Stimulated activated CD8-positive, alpha-beta memory T cell treated with anti-CD3 and anti-CD28 coated beads, Interleukin-7, amount 100 ng/mL, for 48 hours (primary cell): ENCODE measurements around the gene MCTP1.

Experiments
- DNase-seq, 2 donors: peaks; one replicate each; pipeline ENCODE4 v3.0.0-alpha.2; 2020; ENCODE audit warnings: low read depth in 1 of 2; ENCODE audit errors: extremely low read depth in 1 of 2

Gene MCTP1

DNA sequence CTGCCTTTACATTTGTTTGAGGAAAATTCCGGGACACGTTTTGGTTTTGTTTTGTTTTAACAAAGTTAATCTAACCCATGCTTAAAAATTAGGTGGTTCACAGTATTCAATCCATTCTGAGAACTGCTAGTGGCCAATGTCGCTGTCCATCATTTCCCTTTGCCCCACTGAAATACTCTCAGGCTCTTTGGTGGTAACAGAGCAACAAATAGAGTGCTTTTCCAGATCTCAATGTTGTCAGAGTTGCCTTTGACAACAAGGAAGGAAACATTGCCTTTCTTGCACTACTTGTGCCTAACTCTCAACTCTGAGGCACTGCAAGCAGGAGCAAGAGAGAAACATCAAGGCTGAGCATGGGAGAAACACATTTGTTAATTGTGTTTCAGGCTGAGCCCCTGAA lies 154.0 kb downstream of the MCTP1 start:
- no peak for DNase-seq

DNA sequence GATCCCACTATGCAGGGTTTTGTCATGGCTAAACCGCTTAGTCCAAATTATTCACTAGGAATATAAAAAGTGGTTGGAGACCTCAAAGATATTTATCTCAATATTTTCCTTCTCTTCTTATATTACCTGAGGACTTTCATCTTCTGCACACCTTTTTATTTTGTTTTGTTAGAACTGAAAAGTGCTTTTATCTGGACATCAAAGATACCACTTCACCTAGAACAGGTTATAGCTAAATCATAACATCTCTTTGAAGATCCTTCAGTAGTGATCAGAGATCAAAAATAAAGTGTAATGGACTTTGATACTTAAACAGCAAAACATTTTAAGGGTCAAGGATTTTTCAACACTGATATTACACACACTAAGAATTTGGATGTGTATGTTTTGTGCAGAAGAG lies 160.2 kb downstream of the MCTP1 start:
- DNase-seq: no peak

DNA sequence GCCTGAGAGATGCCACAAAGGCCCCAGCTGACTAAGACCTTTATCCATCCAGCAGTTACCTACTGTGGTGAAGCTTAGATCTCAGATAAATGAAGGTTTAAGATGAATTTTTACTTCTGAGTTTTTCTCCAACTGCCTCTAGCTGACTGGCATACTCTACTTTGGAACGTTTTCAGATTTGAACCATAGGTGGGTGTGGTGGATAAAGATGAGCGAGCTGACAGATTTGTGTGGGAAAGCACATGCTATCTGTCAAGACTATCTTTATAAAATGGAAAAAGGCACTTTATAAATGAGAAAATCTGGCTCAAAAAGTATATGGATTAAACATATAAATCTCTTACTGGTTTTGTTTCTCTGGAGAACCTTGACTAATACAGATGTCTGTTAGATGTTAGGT lies 160.8 kb downstream of the MCTP1 start:
- no peak for DNase-seq

DNA sequence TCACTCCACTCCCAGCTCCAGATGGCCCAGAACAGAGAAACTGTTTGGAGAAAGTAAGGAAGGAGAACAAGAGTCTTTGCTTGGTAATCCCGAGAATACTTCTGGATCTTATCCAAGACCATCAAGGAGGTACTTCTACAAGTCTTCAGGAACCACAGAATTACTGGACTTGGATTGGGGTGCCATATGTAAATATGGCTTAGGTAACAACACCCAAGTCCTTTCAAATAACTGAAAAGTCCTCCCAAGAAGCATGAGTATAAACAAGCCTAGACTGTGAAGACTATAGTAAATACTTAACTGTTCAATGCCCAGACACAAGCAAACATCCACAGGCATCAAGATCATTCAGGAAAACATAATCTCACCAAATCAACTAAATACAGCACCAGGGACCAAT lies 170.0 kb downstream of the MCTP1 start:
- no peak for DNase-seq

DNA sequence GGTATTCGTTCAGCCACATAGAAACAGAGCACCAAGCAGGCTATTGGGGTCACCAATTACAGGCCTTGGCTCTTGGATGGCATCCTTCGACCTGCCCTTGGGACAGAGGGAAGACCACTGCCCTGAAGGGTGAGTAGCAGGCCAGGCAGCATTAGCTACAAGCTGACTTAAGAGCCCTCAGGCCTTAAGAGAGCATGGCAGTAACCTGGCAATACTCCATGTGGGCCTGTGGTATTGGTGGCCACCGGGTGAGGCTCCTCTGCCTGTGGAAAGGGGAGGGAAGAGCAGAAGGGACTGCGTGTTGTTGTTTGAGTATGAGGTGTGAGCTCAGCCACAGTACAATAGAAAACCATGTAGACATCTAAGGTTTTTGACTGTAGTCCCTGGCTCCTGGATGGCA lies 170.6 kb downstream of the MCTP1 start:
- DNase-seq: no peak

DNA sequence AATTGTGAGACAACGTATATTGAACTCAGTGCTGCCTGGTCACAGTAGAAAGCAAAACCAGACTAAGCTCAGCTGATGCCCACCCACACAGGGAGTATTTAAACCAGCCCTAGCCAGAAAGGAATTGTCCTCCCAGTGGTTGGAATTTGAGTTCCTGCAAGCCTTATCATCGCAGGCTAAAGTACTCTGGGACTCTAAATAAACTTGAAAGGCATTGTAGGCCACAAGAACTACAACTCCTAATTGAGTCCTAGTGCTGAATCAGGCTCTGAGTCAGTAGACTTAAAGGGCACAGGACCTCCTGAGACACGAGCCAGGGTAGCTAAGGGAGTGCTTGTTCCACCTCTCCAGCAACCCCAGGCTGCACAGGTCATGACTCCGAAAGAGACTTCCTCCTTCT lies 171.4 kb downstream of the MCTP1 start:
- no peak for DNase-seq

DNA sequence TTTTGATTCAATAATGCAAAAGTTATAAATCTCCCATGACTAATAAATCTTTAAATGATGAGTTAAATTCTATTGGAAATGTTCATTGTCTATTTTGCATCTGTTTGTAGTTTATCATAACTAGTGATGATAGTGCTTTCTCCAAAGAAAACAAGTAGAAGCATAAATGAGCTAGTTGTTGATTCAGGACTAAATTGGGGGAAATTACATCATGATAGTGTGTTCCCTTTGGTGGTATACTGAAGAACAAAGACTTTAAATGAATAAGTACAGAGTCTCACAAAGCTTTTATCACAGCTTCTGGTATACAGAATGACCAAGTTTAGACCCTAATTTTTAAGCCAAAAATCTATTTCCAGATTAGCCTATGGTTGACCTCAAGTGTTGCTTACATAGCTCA lies 173.8 kb downstream of the MCTP1 start:
- no peak for DNase-seq

DNA sequence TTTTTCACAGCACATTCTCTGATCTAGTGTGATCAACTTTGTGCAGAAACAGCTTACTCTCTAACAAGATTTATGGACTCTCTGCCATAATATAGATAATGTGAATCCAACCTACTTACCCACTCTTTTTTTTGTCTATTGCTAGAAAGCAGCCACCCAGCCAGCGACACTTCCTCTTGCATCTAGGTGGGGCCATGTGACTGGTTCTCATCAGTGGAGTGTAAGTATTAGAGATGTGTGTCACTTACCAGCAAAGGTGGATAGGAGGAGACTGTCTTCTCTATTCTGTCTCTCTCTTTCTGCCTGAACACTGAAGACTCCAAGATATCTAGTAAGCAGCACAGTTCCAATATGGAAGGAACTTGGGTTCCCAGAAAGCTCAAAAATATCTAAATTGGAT lies 174.8 kb downstream of the MCTP1 start:
- no peak for DNase-seq

DNA sequence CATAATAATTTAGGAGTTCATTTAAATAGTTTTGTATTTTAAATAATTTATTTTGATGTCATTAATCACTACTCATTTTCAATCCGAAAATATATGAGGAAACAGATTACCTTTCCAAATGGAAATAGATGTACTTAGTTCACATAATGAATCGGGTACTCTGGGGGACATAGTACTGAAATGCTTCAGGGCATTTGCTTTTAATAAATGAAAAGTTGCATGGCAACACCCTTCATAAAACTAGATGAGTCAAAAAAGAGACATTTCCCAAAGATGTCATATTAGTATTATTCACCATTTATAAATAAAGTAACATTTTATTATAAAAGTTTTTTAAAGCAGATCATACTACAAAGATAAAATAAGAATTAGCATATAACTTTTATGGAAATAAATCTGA lies 177.8 kb downstream of the MCTP1 start:
- DNase-seq: no peak

DNA sequence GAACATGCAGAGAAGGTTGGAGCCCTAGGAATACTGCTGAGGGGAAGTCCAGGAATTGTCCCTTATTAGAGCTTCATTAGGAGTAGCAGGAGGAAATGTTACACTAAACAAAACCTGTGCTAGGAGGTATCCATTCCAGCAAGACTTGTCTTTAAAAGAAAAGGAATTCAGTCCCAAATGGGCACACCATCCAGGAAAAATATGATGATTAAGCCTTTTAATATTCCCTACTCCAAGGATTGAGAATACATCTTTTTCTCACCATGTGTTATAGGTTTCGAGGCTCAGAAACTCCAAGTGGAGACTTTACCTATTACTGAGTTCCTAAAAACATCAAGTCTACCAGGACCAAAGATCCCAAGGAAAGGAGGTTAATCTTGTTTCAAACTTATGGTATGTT lies 179.3 kb downstream of the MCTP1 start:
- no peak for DNase-seq

DNA sequence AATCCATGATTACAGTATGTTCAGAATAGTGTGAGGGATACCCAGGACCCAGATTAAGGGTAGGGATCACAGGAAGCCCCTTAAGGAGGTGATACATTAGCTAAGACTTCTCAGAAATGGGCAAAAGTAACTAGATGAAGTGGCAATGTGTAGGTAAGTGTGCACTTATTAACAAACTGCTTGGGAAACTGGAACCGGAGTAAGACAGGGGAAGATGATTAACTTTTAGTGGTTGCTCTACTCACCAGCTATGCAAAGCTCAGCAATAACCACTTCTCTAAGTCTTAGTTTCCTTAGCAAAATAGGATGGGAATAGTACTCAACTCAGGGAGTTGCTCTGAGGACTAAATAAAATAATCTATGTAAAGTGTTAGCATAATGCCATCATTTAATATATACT lies 182.2 kb downstream of the MCTP1 start:
- no peak for DNase-seq

DNA sequence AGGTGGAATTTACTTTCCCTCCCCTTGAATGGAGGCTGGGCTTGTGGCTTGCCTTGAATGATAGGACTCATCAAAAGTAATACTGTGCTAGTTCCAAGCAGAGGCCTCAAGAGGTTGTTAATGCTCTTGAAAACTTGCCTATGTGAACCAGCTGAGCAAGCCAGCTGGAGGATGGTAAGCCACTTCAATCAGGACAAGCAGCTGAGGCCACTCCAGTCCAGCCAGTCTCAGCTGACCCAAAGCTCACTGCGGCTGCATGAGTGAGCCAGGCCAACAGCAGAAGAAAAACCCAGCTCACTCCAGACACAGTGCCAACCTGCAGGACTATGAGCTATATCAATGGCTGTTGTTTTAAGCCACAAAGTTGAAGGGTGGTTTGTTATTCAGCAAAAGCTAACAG lies 182.8 kb downstream of the MCTP1 start:
- DNase-seq: no peak

DNA sequence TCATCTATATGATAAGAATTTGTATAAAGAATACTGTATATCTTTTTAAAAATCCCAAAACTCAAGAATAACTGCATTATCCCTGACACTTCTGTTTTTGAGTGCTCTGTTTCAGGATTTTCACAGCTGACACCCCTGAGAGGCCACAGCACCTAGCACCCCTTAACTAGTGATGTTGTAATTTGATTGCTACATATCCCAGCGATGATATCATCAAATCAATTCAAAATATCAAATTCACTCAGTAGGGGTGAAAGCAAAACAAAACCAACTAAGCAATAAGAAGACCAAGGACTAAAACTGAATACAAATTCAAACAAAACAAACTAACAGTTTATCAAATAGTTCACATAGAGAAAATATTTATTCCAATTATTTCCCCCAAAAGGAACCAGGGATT lies 184.3 kb downstream of the MCTP1 start:
- DNase-seq: no peak

DNA sequence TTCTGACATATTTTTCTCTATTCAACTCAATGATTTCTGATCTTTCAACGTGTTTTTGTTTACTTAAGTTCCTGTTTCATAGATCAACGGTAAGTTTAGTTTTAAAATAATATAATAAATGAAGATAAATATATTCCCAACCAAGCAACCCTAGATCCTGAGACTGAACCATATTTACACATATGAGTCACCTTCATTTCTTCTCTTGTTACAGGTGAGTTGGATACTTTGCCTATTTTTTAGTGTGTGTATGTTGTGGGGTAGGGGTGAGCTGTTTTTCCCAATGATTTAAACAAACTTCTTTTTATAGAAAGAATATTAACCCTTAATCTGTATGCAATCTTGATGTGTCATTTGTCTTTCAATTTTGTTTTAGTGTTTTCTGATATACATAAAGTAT lies 186.9 kb downstream of the MCTP1 start:
- DNase-seq: no peak

DNA sequence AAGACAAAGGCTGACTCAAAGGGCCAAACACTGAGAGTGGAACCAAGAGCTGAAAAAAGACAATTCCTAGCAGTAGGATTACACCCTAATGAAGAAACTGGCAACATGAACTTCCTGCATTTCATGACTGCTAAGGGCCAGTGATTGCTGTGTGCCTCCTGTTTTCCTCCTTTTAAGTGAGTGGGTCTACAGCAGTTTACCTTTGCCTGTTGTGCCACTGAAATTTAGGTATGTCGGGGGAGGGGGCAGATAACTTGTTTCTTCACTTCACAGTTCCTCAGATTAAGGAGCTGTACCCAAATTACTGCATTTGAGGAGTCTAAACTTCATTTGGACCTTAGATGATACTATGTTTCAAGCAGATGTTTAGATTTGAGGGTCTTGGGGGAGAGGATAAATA lies 191.7 kb downstream of the MCTP1 start:
- DNase-seq: no peak

DNA sequence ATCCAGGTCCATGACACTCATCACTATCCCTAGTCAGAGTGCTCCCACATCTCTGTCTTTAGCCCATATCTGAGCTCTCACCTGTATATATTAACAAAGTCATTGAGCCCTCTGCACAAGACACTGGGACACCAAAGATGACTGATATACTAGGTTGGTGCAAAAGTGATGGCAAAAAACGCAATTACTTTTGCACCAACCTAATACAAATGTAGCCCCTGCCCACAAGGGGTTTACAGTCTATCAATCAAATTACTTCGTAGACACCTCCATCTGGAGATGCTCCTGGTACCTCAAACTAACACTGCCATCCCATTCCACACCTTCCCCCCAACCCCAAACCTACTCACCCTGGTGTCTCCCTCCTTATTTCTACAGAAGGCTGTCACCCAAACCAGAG lies 194.1 kb downstream of the MCTP1 start:
- no peak for DNase-seq

DNA sequence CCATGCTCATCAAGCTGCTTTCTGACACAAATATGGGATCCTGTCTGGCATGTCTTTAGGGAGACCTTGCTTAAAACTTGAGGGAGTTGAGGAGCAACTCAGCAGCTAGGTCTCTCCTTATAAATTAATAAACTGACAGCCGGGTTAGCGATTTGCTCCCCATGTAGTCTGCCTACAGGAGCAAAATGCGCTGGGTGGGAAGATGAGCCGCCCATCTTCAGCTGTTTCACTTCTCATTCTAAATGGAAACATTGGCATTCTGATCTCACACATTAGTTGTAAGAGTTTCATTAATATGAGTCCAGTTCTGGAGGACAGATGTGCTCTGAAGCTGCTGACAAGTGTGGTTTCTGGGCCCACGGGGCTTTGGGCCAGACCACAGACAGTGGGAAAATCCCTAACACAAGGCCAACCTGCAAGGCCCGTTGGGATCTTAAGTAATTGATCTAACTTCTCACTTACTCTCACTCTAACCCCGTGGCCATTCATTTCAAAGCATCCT lies 197.0 kb downstream of the MCTP1 start:
- DNase-seq: no peak

DNA sequence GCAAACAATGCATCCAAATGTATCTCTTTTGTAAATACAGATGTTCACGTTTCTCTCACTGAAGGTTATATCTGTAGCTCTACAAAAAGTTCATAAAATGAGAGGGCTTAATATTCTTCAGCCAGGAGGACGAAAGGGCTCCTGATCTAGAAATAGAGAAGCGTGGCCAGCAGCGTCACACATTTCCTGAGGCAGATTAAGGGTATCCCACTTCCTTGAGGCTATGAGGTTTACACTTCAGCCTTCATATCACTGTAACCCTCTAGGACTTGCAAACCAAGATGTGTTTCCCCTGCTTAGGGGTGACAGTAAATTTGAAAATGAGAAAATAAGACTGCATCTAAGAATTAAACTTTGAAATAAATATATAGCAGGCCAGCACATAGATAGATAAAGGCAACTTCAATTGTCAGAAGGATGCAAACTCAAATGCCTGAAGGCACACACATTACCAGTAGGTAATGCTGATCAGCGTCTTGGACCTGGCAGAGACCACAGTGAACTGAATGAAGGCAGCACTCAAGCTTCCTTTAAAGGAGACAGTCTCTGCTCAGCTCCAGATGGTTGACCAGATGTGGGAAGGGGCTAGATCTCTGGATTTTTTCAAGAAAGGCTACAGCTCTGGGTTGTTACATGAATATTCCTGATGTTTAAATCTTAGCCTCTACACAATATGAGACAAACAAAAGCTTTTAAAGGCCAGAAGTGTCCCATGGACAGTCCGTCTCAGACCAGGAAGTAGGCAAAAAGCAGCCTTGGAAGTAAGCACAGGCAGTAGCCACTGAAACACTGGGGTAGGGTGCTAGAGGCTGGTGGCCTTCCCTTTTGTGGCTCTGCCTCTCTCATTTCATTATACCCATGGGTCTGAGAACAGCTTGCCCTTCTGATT lies 197.7 kb downstream of the MCTP1 start:
- no peak for DNase-seq

DNA sequence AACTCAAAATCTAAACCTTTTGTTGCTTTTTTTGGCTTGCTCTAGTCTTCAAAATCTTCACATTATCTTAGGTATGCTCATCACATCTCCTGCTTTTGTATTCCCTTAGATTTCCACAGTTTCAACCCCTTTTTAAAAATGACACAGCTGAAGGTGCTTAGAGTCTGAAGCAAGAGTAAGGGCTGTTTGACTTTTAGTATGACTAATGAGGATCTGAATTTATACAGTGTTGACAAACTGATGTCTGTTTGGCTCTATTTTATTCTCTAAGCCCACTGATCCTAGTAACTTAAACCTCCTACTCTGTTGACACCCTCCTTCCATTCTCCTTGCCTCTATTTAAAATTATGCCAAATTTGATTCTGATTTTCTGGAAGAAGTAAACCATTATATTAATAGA lies 200.1 kb downstream of the MCTP1 start:
- no peak for DNase-seq

DNA sequence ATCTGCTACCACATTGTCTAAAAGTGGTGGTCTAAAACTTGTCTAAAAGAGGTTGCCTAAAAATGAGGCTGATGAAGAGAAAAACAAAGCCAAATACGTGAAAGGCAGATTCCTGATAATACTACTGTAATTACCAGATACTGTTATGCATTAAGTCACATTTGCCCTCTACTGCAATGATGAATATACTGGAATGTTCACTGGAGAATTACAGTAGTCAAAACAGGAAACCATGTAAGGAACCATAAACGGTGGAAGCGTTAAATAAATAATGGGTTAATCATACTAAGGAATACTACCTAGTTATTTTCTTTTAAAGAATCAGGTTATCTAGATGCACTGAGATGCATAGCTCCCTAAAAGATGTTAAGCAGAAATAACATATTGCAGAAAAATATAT lies 201.3 kb downstream of the MCTP1 start:
- no peak for DNase-seq

DNA sequence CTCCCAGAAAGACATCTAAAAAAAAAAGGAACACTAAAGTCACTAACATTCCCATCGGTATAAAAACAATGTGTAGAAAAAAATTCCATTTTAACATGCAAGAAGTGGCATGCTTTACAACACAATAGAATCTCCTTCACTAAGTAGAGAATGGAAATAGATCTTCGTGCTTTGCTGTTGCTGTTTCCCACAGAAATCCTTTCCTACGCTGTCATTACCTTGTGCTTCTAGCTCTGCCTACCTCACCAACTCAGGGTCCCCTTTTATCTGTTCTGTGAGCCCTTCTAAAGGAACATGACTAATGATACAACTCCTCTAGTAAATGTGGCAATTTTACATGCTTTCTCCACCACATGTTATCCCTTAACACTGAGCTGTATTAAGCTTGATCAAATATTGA lies 202.9 kb downstream of the MCTP1 start:
- no peak for DNase-seq

DNA sequence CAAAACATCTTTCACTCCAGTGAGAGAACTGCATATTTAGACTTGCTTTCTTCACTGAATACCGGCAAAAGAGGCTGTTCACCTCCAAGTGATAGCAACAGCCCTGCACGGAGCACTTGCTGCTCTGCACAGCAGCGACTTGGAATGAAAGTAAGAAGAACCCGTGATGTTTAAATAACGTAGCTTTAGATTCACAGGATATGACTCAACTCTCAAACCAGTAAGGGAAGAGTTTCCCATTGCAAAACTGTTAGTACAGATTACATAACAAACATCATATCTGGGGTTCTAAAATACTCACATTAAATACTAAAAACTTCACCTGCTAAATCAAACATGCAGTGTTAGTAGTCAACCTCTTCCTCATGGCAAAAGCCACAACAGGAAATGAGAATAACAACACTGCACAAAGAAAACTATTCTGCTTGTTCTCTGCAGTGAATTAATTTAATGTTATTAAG lies 203.4 kb downstream of the MCTP1 start:
- DNase-seq: no peak

DNA sequence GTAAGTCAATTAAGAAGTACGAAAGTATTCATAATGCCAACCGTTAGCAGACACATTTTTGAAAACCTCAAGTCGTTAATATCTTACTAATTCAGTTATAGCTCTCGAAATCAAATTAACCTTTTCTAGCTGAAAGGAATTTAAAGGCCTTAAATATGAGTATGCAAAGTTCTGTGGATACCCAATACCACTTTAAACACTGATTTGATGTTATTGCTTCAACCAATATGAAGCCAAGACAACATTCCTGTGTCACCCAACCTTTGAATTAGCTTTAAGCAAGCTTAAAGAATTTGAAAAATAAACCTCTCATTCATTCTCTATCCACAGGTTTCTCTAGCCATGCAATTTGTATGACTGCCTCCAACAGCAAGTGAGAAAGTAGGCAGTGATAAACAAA lies 204.5 kb downstream of the MCTP1 start:
- no peak for DNase-seq
